H9 (cell line): ENCODE results near the gene ZNF423. TPM values are rescaled to one million over a fixed set of nuclear protein-coding genes. Genes with fewer than 3 reads are reported as not detected.

Experiments used
- DNase-seq: peaks from one replicate; pipeline ENCODE4 v3.0.0-alpha.2; 2017
- H2AFZ ChIP-seq: one replicate; pipeline ENCODE4 v1.6.1; 2013; ENCODE audit warnings: mild to moderate bottlenecking, low read length, control low read depth, moderate library complexity
- H2AK5ac ChIP-seq: 2 replicates; pipeline ENCODE4 v1.6.1; 2013; ENCODE audit warnings: low read length, control low read depth, mixed read lengths; ENCODE audit not compliant: insufficient read length
- H2BK120ac ChIP-seq: one replicate; pipeline ENCODE4 v1.6.1; 2013; ENCODE audit warnings: low read depth, mild to moderate bottlenecking, low read length, control low read depth, inconsistent platforms; ENCODE audit not compliant: poor library complexity, severe bottlenecking
- H2BK12ac ChIP-seq: 2 replicates; pipeline ENCODE4 v1.6.1; 2013; ENCODE audit warnings: low read length, control low read depth, mixed read lengths, low read depth; ENCODE audit not compliant: insufficient read length
- H2BK15ac ChIP-seq: 2 replicates; pipeline ENCODE4 v1.6.1; 2013; ENCODE audit warnings: low read depth, low read length, control low read depth
- H2BK20ac ChIP-seq: one replicate; pipeline ENCODE4 v1.6.1; 2013; ENCODE audit warnings: low read depth, mild to moderate bottlenecking, low read length, control low read depth, inconsistent platforms; ENCODE audit not compliant: poor library complexity, severe bottlenecking
- H2BK5ac ChIP-seq: 2 replicates; pipeline ENCODE4 v1.6.1; 2013; ENCODE audit warnings: low read length, control low read depth, mixed read lengths; ENCODE audit not compliant: insufficient read length
- H3K14ac ChIP-seq: 2 replicates; pipeline ENCODE4 v1.6.1; 2013; ENCODE audit warnings: low read length, control low read depth; ENCODE audit not compliant: insufficient read depth
- H3K18ac ChIP-seq: 2 replicates; pipeline ENCODE4 v1.6.1; 2013; ENCODE audit warnings: low read depth, mild to moderate bottlenecking, mixed read lengths, low read length, control low read depth; ENCODE audit not compliant: insufficient read length
- H3K23ac ChIP-seq: 2 replicates; pipeline ENCODE4 v1.6.1; 2013; ENCODE audit warnings: low read length, control low read depth, mixed read lengths, low read depth; ENCODE audit not compliant: insufficient read length
- H3K23me2 ChIP-seq: 2 replicates; pipeline ENCODE4 v1.6.1; 2013; ENCODE audit warnings: low read depth, mild to moderate bottlenecking, mixed read lengths, low read length, control low read depth; ENCODE audit not compliant: insufficient read length, poor library complexity, severe bottlenecking
- H3K27ac ChIP-seq: 2 replicates; pipeline ENCODE4 v1.5.1; 2013; ENCODE audit warnings: low read length, control low read depth, mixed read lengths, low read depth; ENCODE audit not compliant: insufficient read length
- H3K27me3 ChIP-seq: 2 replicates; pipeline ENCODE4 v1.6.1; 2013; ENCODE audit warnings: low read length, control low read depth, inconsistent platforms; ENCODE audit not compliant: insufficient read depth
- H3K4ac ChIP-seq: 2 replicates; pipeline ENCODE4 v1.6.1; 2013; ENCODE audit warnings: low read depth, mild to moderate bottlenecking, control low read depth, inconsistent platforms, low read length, moderate library complexity
- H3K4me1 ChIP-seq: 2 replicates; pipeline ENCODE4 v1.6.1; 2013; ENCODE audit warnings: low read length, control low read depth, inconsistent platforms; ENCODE audit not compliant: insufficient read depth
- H3K4me2 ChIP-seq: 2 replicates; pipeline ENCODE4 v1.6.1; 2013; ENCODE audit warnings: low read length, control low read depth, mixed read lengths; ENCODE audit not compliant: insufficient read length, insufficient read depth
- H3K56ac ChIP-seq: 2 replicates; pipeline ENCODE4 v1.6.1; 2013; ENCODE audit warnings: low read depth, mild to moderate bottlenecking, mixed read lengths, low read length, control low read depth; ENCODE audit not compliant: insufficient read length
- H3K79me1 ChIP-seq: 2 replicates; pipeline ENCODE4 v1.6.1; 2013; ENCODE audit warnings: low read depth, mild to moderate bottlenecking, moderate library complexity, low read length, control low read depth, inconsistent platforms; ENCODE audit not compliant: insufficient read depth, poor library complexity, severe bottlenecking
- H3K79me2 ChIP-seq: 2 replicates; pipeline ENCODE4 v1.6.1; 2013; ENCODE audit warnings: low read length, control low read depth, inconsistent platforms; ENCODE audit not compliant: insufficient read depth
- H3K9ac ChIP-seq: 2 replicates; pipeline ENCODE4 v1.6.1; 2013; ENCODE audit warnings: low read length, control low read depth, mixed read lengths; ENCODE audit not compliant: insufficient read length; ENCODE audit errors: extremely low read depth
- H3K9me3 ChIP-seq: one replicate; pipeline ENCODE4 v1.6.1; 2013; ENCODE audit warnings: low read depth, low read length, inconsistent platforms; ENCODE audit not compliant: control insufficient read depth
- H3T11ph ChIP-seq: one replicate; pipeline ENCODE4 v1.6.1; 2013; ENCODE audit warnings: mild to moderate bottlenecking, low read length, control low read depth, inconsistent platforms
- H4K20me1 ChIP-seq: one replicate; pipeline ENCODE4 v1.6.1; 2013; ENCODE audit not compliant: control insufficient read depth, insufficient read length, insufficient read depth
- H4K5ac ChIP-seq: 2 replicates; pipeline ENCODE4 v1.6.1; 2013; ENCODE audit warnings: low read depth, mild to moderate bottlenecking, mixed read lengths, low read length, control low read depth; ENCODE audit not compliant: insufficient read length
- H4K8ac ChIP-seq: replicated peaks from 2 replicates; pipeline ENCODE4 v1.6.1; 2013; ENCODE audit warnings: low read length, control low read depth, mixed read lengths, low read depth; ENCODE audit not compliant: insufficient read length
- H4K91ac ChIP-seq: 2 replicates; pipeline ENCODE4 v1.6.1; 2013; ENCODE audit warnings: low read depth, mild to moderate bottlenecking, moderate library complexity, mixed read lengths, low read length, control low read depth; ENCODE audit not compliant: insufficient read length
- H3K27ac Mint-ChIP-seq, 3 experiments: 2 replicates in 2 of 3; 3 replicates in 1 of 3; pipeline ENCODE4 v1.8.0; 2020 to 2021; ENCODE audit warnings: mixed read lengths in 3 of 3, mild to moderate bottlenecking in 1 of 3, moderate library complexity in 1 of 3
- H3K27me3 Mint-ChIP-seq: 2 replicates; pipeline ENCODE4 v1.8.0; 2021; ENCODE audit warnings: low read depth, mild to moderate bottlenecking, moderate library complexity, mixed read lengths
- H3K36me3 Mint-ChIP-seq, 3 experiments: 2 replicates in 2 of 3; 3 replicates in 1 of 3; pipeline ENCODE4 v1.8.0; 2020 to 2021; ENCODE audit warnings: low read depth in 3 of 3, mixed read lengths in 3 of 3; ENCODE audit not compliant: insufficient read depth in 1 of 3
- H3K4me1 Mint-ChIP-seq, 2 experiments: 2 replicates each; pipeline ENCODE4 v1.8.0; 2020; ENCODE audit warnings: mixed read lengths in 2 of 2
- H3K4me3 Mint-ChIP-seq, 2 experiments: 2 replicates in 1 of 2; 3 replicates in 1 of 2; pipeline ENCODE4 v1.8.0; 2020 to 2021; ENCODE audit warnings: mild to moderate bottlenecking in 2 of 2, mixed read lengths in 2 of 2, moderate library complexity in 1 of 2
- H3K9me3 Mint-ChIP-seq, 2 experiments: 2 replicates in 1 of 2; 3 replicates in 1 of 2; pipeline ENCODE4 v1.8.0; 2020; ENCODE audit warnings: mild to moderate bottlenecking in 2 of 2, mixed read lengths in 2 of 2, moderate library complexity in 1 of 2
- WGBS: extraction: QIAGEN DNeasy Blood & Tissue Kit; methylation state at CpG from one replicate; pipeline ENCODE4 v1.1.7; 2013; ENCODE audit warnings: missing lambda C conversion rate, low lambda C conversion rate, mixed read lengths; ENCODE audit not compliant: insufficient read length; ENCODE audit errors: extremely low coverage; 5-methylcytosine and 5-hydroxymethylcytosine counted together
- total RNA-seq: library from RNA; stranded (reverse); gene quantifications from 2 replicates; pipeline ENCODE4 v1.2.1, GENCODE V29; 2021
- TF ChIP-seq, protein P1 (sequence below): fragments of 200-600 bp; sonication (generic); conservative IDR thresholded peaks from 3 replicates; pipeline ENCODE4 v1.8.0; 2021; ENCODE audit warnings: antibody characterized with exemption, mild to moderate bottlenecking

ZNF423 gene
- total RNA-seq, 1 experiment from 2014 or later: 51.5 TPM

DNA sequence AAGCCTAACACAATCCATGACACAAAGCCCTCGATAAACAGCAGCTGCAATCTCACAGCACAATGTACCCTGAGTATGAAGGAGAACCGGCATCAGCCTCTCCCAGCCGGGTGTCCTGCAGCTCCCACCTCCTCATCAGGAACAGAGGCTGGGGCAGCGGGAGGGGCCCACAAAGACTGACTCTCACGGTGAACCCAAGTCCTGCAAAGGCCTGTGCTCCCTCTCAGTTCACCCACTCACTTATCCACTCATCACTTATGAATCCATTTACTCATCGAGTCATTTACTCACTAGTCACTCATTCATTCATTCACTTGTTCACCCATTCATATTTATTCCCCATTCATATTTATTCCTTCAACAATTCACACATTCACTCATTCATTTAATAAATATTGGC, 11.6 kb downstream of the ZNF423 start:
- Mint-ChIP-seq H3K27me3 (no peaks in the 10 kb centered on the region; the same call in 1 of the 2 replicates), H3K27ac (peak overlapping the region in 1 of 3 experiments; percentile 10; a peak in 3 of 7 replicates), H3K9me3 (no peaks in the 10 kb centered on the region), H3K4me1 (peaks cover 73 to 84% of the 10 kb centered on the region in 2 experiments), H3K4me3 (no peak overlapping the region), H3K36me3 (peaks cover 0 to 14% (median 0%) of the 10 kb centered on the region in 3 experiments; a peak in 3 of 7 replicates)
- Histone ChIP-seq H2BK15ac (no peak overlapping the region), H2BK20ac (no peak overlapping the region), H3T11ph (no peak overlapping the region), H3K4me1 (peaks cover 11% of the 10 kb centered on the region; the same call in 1 of the 2 replicates), H2AK5ac (no peak overlapping the region), H4K20me1 (no peaks in the 10 kb centered on the region), H2BK5ac (no peak overlapping the region), H4K91ac (no peak overlapping the region), H4K5ac (no peak overlapping the region), H2AFZ (no peak overlapping the region), H3K18ac (no peak overlapping the region), H3K4me2 (no peak overlapping the region), H3K23ac (no peak overlapping the region), H2BK120ac (no peak overlapping the region), H3K79me1 (peaks cover 6% of the 10 kb centered on the region), H3K4ac (no peak overlapping the region), H2BK12ac (no peak overlapping the region), H3K56ac (no peak overlapping the region), H3K23me2 (no peaks in the 10 kb centered on the region), H3K79me2 (peaks cover 19% of the 10 kb centered on the region; the same call in 1 of the 2 replicates), H3K9me3 (no peaks in the 10 kb centered on the region), H4K8ac (no peak overlapping the region), H3K27ac (no peak overlapping the region), H3K14ac (no peak overlapping the region), H3K9ac (no peak overlapping the region), H3K27me3 (no peaks in the 10 kb centered on the region)
- TF ChIP-seq, protein P1, sequence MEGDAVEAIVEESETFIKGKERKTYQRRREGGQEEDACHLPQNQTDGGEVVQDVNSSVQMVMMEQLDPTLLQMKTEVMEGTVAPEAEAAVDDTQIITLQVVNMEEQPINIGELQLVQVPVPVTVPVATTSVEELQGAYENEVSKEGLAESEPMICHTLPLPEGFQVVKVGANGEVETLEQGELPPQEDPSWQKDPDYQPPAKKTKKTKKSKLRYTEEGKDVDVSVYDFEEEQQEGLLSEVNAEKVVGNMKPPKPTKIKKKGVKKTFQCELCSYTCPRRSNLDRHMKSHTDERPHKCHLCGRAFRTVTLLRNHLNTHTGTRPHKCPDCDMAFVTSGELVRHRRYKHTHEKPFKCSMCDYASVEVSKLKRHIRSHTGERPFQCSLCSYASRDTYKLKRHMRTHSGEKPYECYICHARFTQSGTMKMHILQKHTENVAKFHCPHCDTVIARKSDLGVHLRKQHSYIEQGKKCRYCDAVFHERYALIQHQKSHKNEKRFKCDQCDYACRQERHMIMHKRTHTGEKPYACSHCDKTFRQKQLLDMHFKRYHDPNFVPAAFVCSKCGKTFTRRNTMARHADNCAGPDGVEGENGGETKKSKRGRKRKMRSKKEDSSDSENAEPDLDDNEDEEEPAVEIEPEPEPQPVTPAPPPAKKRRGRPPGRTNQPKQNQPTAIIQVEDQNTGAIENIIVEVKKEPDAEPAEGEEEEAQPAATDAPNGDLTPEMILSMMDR: no peak
- WGBS: no CpG with 5 or more reads among the region's 6 CpGs
- no peak for DNase-seq
